ENCODE results near the gene PER2.

GRCh38 chr2:238325694-238326093 lies 37.3 kb upstream of the PER2 start:
- TF ChIP-seq, protein P1, sequence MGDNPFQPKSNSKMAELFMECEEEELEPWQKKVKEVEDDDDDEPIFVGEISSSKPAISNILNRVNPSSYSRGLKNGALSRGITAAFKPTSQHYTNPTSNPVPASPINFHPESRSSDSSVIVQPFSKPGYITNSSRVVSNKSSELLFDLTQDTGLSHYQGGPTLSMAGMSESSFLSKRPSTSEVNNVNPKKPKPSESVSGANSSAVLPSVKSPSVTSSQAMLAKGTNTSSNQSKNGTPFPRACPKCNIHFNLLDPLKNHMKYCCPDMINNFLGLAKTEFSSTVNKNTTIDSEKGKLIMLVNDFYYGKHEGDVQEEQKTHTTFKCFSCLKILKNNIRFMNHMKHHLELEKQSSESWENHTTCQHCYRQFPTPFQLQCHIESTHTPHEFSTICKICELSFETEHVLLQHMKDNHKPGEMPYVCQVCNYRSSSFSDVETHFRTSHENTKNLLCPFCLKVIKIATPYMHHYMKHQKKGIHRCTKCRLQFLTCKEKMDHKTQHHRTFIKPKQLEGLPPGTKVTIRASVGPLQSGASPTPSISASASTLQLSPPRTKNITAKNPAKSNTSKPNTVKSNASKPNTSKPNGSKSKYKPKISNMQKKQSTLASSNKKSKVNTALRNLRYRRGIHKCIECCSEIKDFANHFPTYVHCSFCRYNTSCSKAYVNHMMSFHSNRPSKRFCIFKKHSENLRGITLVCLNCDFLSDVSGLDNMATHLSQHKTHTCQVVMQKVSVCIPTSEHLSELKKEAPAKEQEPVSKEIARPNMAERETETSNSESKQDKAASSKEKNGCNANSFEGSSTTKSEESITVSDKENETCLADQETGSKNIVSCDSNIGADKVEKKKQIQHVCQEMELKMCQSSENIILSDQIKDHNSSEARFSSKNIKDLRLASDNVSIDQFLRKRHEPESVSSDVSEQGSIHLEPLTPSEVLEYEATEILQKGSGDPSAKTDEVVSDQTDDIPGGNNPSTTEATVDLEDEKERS (tag by site-specific recombination; IDR thresholded peaks at IDR 0.05) = no peak
- TF ChIP-seq, protein P2, sequence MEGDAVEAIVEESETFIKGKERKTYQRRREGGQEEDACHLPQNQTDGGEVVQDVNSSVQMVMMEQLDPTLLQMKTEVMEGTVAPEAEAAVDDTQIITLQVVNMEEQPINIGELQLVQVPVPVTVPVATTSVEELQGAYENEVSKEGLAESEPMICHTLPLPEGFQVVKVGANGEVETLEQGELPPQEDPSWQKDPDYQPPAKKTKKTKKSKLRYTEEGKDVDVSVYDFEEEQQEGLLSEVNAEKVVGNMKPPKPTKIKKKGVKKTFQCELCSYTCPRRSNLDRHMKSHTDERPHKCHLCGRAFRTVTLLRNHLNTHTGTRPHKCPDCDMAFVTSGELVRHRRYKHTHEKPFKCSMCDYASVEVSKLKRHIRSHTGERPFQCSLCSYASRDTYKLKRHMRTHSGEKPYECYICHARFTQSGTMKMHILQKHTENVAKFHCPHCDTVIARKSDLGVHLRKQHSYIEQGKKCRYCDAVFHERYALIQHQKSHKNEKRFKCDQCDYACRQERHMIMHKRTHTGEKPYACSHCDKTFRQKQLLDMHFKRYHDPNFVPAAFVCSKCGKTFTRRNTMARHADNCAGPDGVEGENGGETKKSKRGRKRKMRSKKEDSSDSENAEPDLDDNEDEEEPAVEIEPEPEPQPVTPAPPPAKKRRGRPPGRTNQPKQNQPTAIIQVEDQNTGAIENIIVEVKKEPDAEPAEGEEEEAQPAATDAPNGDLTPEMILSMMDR (tag by site-specific recombination; IDR thresholded peaks at IDR 0.05) = no peak
- TF ChIP-seq, protein P3, sequence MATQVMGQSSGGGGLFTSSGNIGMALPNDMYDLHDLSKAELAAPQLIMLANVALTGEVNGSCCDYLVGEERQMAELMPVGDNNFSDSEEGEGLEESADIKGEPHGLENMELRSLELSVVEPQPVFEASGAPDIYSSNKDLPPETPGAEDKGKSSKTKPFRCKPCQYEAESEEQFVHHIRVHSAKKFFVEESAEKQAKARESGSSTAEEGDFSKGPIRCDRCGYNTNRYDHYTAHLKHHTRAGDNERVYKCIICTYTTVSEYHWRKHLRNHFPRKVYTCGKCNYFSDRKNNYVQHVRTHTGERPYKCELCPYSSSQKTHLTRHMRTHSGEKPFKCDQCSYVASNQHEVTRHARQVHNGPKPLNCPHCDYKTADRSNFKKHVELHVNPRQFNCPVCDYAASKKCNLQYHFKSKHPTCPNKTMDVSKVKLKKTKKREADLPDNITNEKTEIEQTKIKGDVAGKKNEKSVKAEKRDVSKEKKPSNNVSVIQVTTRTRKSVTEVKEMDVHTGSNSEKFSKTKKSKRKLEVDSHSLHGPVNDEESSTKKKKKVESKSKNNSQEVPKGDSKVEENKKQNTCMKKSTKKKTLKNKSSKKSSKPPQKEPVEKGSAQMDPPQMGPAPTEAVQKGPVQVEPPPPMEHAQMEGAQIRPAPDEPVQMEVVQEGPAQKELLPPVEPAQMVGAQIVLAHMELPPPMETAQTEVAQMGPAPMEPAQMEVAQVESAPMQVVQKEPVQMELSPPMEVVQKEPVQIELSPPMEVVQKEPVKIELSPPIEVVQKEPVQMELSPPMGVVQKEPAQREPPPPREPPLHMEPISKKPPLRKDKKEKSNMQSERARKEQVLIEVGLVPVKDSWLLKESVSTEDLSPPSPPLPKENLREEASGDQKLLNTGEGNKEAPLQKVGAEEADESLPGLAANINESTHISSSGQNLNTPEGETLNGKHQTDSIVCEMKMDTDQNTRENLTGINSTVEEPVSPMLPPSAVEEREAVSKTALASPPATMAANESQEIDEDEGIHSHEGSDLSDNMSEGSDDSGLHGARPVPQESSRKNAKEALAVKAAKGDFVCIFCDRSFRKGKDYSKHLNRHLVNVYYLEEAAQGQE (tag by site-specific recombination; IDR thresholded peaks at IDR 0.05) = no peak
- TF ChIP-seq, protein P4, sequence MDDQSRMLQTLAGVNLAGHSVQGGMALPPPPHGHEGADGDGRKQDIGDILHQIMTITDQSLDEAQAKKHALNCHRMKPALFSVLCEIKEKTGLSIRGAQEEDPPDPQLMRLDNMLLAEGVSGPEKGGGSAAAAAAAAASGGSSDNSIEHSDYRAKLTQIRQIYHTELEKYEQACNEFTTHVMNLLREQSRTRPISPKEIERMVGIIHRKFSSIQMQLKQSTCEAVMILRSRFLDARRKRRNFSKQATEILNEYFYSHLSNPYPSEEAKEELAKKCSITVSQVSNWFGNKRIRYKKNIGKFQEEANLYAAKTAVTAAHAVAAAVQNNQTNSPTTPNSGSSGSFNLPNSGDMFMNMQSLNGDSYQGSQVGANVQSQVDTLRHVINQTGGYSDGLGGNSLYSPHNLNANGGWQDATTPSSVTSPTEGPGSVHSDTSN (CRISPR knock-in tag; IDR thresholded peaks at IDR 0.05) = no peak
- TF ChIP-seq ZNF274 (IDR thresholded peaks at IDR 0.05; ENCODE audit: low read length) (no peak), ZNF274 (tag by site-specific recombination; IDR thresholded peaks at IDR 0.05; ENCODE audit: borderline replicate concordance) (no peak), YY1 (tag by site-specific recombination; IDR thresholded peaks at IDR 0.05) (no peak), SALL2 (tag by site-specific recombination; IDR thresholded peaks at IDR 0.05; ENCODE audit: borderline replicate concordance) (no peak), ZBTB17 (tag by site-specific recombination; IDR thresholded peaks at IDR 0.05) (no peak), ZNF629 (tag by site-specific recombination; IDR thresholded peaks at IDR 0.05) (no peak), ZNF747 (tag by site-specific recombination; IDR thresholded peaks at IDR 0.05) (no peak), ZNF23 (tag by site-specific recombination; IDR thresholded peaks at IDR 0.05; ENCODE audit: borderline replicate concordance) (no peak), PATZ1 (tag by site-specific recombination; IDR thresholded peaks at IDR 0.05) (no peak)

All from HEK293 (cell line).